Tibial nerve (tissue), 4 donors: ENCODE data around the gene PIGB. TPM values are rescaled to one million over a fixed set of nuclear protein-coding genes. Genes with fewer than 3 reads are reported as not detected.
A peak's percentile ranks its signal among the peaks of the same experiment; 100 is the strongest.
"Not testable (repeated sequence)": the region's sequence is repeated elsewhere in the genome, so short reads cannot be mapped to it uniquely, and the experiment has no call there.

ENCODE experiments used
- DNase-seq, 2 donors: peaks; one replicate each; pipeline ENCODE4 v3.0.0-alpha.2; 2019; ENCODE audit warnings: low spot score in 2 of 2
- H3K27ac ChIP-seq, 4 donors: fragments of 200-600 bp; sonication (generic) in 3 of 4; one replicate each; pipeline ENCODE4 v1.5.1; 2017 to 2019; ENCODE audit warnings: mild to moderate bottlenecking in 1 of 4
- H3K27me3 ChIP-seq, 2 donors: fragments of 200-600 bp; sonication (generic) in 1 of 2; one replicate each; pipeline versions ENCODE4 v1.5.1 to v1.6.0; 2017 to 2019
- H3K36me3 ChIP-seq, 3 donors: fragments of 200-600 bp; sonication (generic); one replicate each; pipeline ENCODE4 v1.5.1; 2018 to 2019
- H3K4me1 ChIP-seq, 4 donors: fragments of 200-600 bp; sonication (generic) in 3 of 4; one replicate each; pipeline ENCODE4 v1.5.1; 2017 to 2019
- H3K4me3 ChIP-seq, 4 donors: fragments of 200-600 bp; sonication (generic) in 3 of 4; one replicate each; pipeline ENCODE4 v1.5.1; 2017 to 2019; ENCODE audit warnings: mild to moderate bottlenecking in 1 of 4, moderate library complexity in 1 of 4
- H3K9me3 ChIP-seq, 4 donors: fragments of 200-600 bp; sonication (generic) in 3 of 4; one replicate each; pipeline ENCODE4 v1.5.1; 2017 to 2019
- CTCF ChIP-seq, 5 experiments: fragments of 200-600 bp in 3 of 5; fragments of 450-650 bp in 2 of 5; sonication (generic) in 3 of 5; IDR thresholded peaks; one replicate each; pipeline ENCODE4 v1.5.1; 2016 to 2019; ENCODE audit warnings: antibody characterized with exemption in 5 of 5, mild to moderate bottlenecking in 3 of 5, moderate library complexity in 2 of 5
- EP300 ChIP-seq, 2 donors: sonication (generic); formaldehyde crosslinking; IDR thresholded peaks; one replicate each; pipeline ENCODE4 v1.6.1; 2017; ENCODE audit warnings: antibody characterized with exemption in 2 of 2, mild to moderate bottlenecking in 1 of 2
- POLR2A ChIP-seq, 2 donors: fragments of 450-650 bp; IDR thresholded peaks; one replicate each; pipeline ENCODE4 v1.6.1; 2017; ENCODE audit warnings: antibody characterized with exemption in 2 of 2, mild to moderate bottlenecking in 2 of 2, moderate library complexity in 2 of 2
- WGBS, 2 donors: methylation state at CpG; one replicate each; pipeline ENCODE4 v1.1.5; 2018; 5-methylcytosine and 5-hydroxymethylcytosine counted together
- total RNA-seq, 4 donors: library from RNA; depleted of rRNA; stranded (reverse); fragments of >200 nt; gene quantifications; one replicate each; pipeline ENCODE4 v1.1.0, GENCODE V29; 2016

The PIGB gene
- total RNA-seq, 4 donors from 2014 or later = 4.0 to 16.1 (median 13.8) TPM

GRCh38 chr15:55394694-55395093, 75.7 kb downstream of the PIGB start:
- TF ChIP-seq POLR2A (IDR thresholded peaks at IDR 0.05) (no peak), EP300 (IDR thresholded peaks at IDR 0.05) (no peak), CTCF (IDR thresholded peaks at IDR 0.05) (no peak)
- Histone ChIP-seq H3K4me3 (no peak overlapping the region), H3K4me1 (peaks cover 0 to 5% (median 0%) of the 10 kb centered on the region in 4 donors), H3K27me3 (no peaks in the 10 kb centered on the region), H3K27ac (no peak overlapping the region), H3K36me3 (peaks cover 0 to 17% (median 0%) of the 10 kb centered on the region in 3 donors), H3K9me3 (no peaks in the 10 kb centered on the region)
- 95 to 100% methylated on average over 1 of the region's 1 CpG for WGBS, 2 donors
- DNase-seq = no peak

GRCh38 chr15:55398243-55398642, 79.2 kb downstream of the PIGB start:
- Histone ChIP-seq H3K4me3 (no peak overlapping the region), H3K27ac (no peak overlapping the region), H3K4me1 (peaks cover 0 to 23% (median 0%) of the 10 kb centered on the region in 4 donors), H3K27me3 (no peaks in the 10 kb centered on the region), H3K36me3 (peaks cover 0 to 17% (median 0%) of the 10 kb centered on the region in 3 donors), H3K9me3 (no peaks in the 10 kb centered on the region)
- WGBS, 2 donors = 84 to 92% methylated on average over 5 of the region's 5 CpGs
- TF ChIP-seq EP300 (IDR thresholded peaks at IDR 0.05) = no peak
- TF ChIP-seq POLR2A (IDR thresholded peaks at IDR 0.05) = no peak
- no peak for TF ChIP-seq CTCF (IDR thresholded peaks at IDR 0.05)
- DNase-seq = no peak

- Histone ChIP-seq H3K4me1 (peaks cover 0 to 41% (median 4%) of the 10 kb centered on the region in 4 donors), H3K36me3 (peaks cover 0 to 17% (median 0%) of the 10 kb centered on the region in 3 donors)
- not testable (repeated sequence) for H3K4me3 ChIP-seq, H3K27me3 ChIP-seq, H3K27ac ChIP-seq, H3K9me3 ChIP-seq, DNase-seq
- WGBS, 2 donors = 95 to 98% methylated on average over 8 of the region's 8 CpGs
Measured at GRCh38 chr15:55400050-55400449, 81.0 kb downstream of the PIGB start.

GRCh38 chr15:55401786-55402246, 82.8 kb downstream of the PIGB start:
- no peak overlapping the region for H3K27ac ChIP-seq
- TF ChIP-seq CTCF (IDR thresholded peaks at IDR 0.05) (no peak), EP300 (IDR thresholded peaks at IDR 0.05) (no peak)
- H3K27me3 ChIP-seq = no peaks in the 10 kb centered on the region
- peaks cover 0 to 51% (median 7%) of the 10 kb centered on the region in 4 donors for H3K4me1 ChIP-seq
- H3K9me3 ChIP-seq = no peaks in the 10 kb centered on the region
- no peak for DNase-seq
- peaks cover 0 to 13% (median 0%) of the 10 kb centered on the region in 3 donors for H3K36me3 ChIP-seq
- WGBS, 2 donors = 81 to 90% methylated on average over 1 of the region's 1 CpG
- H3K4me3 ChIP-seq = no peak overlapping the region

- H3K27me3 ChIP-seq = no peaks in the 10 kb centered on the region
- H3K4me1 ChIP-seq = peaks cover 0 to 56% (median 10%) of the 10 kb centered on the region in 4 donors
- no peak overlapping the region for H3K4me3 ChIP-seq
- no peak for DNase-seq
- no peak overlapping the region for H3K27ac ChIP-seq
- H3K36me3 ChIP-seq = peaks cover 0 to 8% (median 0%) of the 10 kb centered on the region in 3 donors
- no peak for TF ChIP-seq CTCF (IDR thresholded peaks at IDR 0.05)
- H3K9me3 ChIP-seq = no peaks in the 10 kb centered on the region
Measured at GRCh38 chr15:55402707-55403106, 83.7 kb downstream of the PIGB start.

- H3K27ac ChIP-seq = no peak overlapping the region
- TF ChIP-seq CTCF (IDR thresholded peaks at IDR 0.05) (no peak), EP300 (IDR thresholded peaks at IDR 0.05) (peak in 1 of 2 donors; percentile 44), POLR2A (IDR thresholded peaks at IDR 0.05) (no peak)
- no peak overlapping the region for H3K4me3 ChIP-seq
- H3K27me3 ChIP-seq = no peaks in the 10 kb centered on the region
- H3K36me3 ChIP-seq = peaks cover 0 to 5% (median 0%) of the 10 kb centered on the region in 3 donors
- no peak for DNase-seq
- peaks cover 0 to 56% (median 10%) of the 10 kb centered on the region in 4 donors for H3K4me1 ChIP-seq
- no peaks in the 10 kb centered on the region for H3K9me3 ChIP-seq
Measured at GRCh38 chr15:55403531-55403930, 84.5 kb downstream of the PIGB start.
